ENCODE measurements around the gene PRKCG.
"Not testable (repeated sequence)": the region's sequence is repeated elsewhere in the genome, so short reads cannot be mapped to it uniquely, and the experiment has no call there.

Gene PRKCG

DNA sequence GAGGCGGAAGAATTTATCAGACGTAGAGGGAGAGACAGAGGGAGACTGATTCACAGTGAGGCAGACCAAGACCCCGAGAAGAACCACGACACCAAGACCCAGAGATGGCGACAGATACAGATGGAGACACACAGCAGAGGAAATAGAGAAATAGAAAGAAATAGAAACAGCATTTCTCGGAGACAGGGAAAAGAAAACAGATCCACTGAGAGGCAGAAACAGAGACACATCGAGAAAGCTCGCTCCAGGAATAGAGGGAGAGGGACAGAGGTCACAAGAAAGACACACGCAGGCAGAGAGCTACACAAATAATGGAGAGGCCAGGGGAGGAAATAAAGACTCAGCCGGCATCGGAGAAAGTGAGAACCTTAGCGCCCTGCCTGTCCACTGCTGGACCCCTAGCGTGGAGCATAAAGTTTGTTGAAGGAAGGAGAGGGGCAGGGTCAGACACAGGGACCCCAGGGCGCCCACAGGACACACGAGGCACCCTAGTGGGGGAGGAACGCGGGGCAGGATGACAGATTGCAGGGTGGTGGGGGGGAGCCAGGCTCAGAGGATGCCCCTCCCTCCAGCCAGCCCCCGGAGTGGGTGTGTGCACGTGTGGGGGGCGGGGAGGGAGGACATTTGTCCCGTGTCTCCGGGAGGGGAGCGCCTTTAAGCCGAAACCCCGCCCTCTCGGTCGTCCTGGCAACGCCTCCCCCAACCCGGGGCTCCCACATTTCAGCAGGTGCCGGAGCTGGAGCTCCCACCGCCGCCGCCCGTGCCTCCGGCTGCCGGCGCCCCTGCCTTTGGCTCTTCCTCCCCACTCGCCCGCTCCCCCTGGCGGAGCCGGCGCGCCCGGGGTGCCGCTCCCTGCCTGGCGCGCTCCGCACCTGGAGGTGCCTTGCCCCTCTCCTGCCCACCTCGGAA lies at the start of gene PRKCG:
PRKCG (plus strand) TSS at position 716 of the 909 bp plus-strand sequence. CDS start 298 bp downstream, outside the sequence.
- no peak for FAIRE-seq

DNA sequence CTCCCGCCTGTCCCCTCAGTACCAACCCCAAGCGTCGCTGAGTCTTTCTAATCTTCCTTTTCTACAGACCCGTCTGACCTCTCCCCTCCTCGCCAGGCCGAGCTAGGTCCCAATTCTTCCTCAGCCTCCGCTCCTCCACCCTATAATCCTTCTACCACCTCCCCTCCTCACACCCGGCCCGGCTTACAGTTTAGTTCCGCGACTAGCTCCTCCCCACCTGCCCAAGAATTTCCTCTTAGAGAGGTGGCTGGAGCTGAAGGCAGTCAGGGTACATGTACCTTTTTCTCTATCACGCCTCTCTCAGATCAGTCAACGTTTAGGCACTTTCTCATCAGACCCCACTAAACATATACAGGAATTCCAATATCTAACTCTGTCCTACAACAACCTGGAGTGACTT lies 49.1 kb upstream of the PRKCG start:
- not testable (repeated sequence) for FAIRE-seq

GRCh38 chr19:53838446-53838845 lies 43.6 kb upstream of the PRKCG start:
- FAIRE-seq: not testable (repeated sequence)

GRCh38 chr19:53840241-53840640 lies 41.8 kb upstream of the PRKCG start:
- not testable (repeated sequence) for FAIRE-seq

DNA sequence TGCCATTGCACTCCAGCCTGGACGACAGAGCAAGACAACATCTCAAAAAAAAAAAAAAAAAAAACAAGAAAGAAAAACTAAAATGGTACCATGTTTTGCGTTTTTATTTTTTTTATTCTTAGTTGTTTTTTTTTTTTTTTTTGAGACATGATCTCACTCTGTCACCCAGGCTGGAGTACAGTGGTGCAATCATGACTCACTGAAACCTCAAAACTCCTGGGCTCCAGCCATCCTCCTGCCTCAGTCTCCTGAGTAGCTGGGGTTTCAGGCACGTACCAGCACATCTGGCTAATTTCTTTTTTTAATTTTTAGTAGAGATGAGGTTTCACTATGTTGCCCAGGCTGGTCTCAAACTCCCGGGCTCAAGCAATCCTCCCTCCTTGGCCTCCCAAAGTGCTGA lies 41.1 kb upstream of the PRKCG start:
- FAIRE-seq: not testable (repeated sequence)

DNA sequence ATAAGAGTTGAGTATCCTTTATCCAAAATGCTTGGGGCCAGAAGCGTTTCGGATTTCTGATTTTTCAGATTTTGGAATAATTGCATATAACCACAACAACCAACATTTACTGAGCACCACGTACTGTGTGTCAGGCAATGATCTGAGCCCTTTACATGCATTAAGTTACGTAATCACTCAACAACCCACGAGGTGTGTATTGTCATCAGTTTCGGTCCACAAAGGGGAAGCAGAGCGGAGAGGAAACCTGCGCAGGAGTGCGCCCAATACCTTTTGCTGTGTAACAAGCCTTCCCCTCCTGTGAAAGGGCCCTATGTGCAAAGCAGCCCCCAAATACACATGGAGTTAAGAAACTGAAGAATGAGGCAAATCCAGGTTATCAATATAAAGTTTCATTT lies 37.1 kb upstream of the PRKCG start:
- FAIRE-seq: no peak

DNA sequence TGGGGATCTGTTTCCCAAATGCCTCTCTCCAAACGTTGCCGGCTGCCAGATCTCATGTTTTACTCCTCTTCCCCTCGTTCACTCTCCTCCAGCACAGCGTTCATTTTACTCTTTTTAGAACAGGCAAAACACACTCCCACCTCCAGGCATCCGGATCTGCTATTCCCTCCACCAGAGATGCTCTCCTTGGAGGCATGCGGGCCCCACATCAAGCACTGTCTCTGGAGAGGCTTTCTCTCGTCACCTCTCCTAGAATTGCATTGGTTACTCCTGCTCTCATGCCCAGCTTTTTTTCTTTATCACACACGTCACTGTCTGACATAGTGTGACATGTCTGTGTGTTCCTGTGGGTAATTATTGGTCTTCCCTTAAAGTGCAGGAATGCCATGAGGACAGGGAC lies 34.4 kb upstream of the PRKCG start:
- no peak for FAIRE-seq

- no peak for FAIRE-seq
Measured at GRCh38 chr19:53849237-53849676, 32.7 kb upstream of the PRKCG start.

GRCh38 chr19:53853707-53854106 lies 28.3 kb upstream of the PRKCG start:
- no peak for FAIRE-seq

- no peak for FAIRE-seq
Measured at GRCh38 chr19:53864308-53864836, 17.6 kb upstream of the PRKCG start.

GRCh38 chr19:53865523-53865917 lies 16.5 kb upstream of the PRKCG start:
- FAIRE-seq: no peak

GRCh38 chr19:53865918-53866864 lies 15.8 kb upstream of the PRKCG start:
- FAIRE-seq: no peak

GRCh38 chr19:53866865-53867224 lies 15.2 kb upstream of the PRKCG start:
- no peak for FAIRE-seq

GRCh38 chr19:53867225-53868090 lies 14.5 kb upstream of the PRKCG start, which contains the start of gene MYADM:
MYADM (plus strand) TSS chr19:53867883; CDS start chr19:53873530, 5,647 bp downstream.
- FAIRE-seq: no peak

DNA sequence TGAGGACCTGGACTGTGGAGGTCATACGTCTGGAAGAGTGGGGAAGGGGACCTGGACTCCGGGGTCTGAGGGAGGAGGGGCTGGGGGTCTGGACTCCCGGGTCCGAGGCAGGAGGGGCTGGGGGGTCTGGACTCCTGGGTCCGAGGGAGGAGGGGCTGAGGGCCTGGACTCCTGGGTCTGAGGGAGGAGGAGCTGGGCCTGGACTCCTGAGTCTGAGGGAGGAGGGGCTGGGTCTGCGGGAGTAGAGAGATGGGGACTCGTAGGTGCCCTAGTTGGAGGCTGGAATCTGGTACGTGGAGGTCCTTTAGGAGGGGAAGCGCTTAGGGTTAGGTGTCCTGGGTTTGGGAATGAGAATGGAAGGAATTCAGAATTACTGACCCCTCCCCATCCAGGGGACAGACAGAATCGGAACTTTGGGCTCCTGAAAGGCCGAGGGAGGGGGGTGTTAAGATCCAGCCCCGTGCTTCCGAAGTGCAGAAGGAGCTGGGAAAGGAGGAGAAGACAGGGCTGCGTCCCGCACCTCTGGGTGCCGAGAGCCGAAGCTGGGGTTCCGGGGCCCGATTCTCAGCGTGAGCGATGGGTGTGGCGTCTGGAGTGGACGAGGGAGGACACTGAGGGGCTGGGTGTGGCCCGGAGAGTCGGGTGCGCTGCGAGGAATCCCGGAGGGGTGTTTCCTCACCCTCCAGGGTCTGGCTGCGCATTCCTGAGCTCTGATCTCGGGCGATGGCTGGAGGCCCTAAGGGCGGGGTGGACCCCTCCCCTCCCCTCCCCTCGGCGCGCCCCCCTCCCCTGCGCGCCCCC lies 13.7 kb upstream of the PRKCG start:
- FAIRE-seq: no peak

GRCh38 chr19:53868892-53869804 lies 12.8 kb upstream of the PRKCG start:
- no peak for FAIRE-seq

GRCh38 chr19:53869805-53870484 lies 12.1 kb upstream of the PRKCG start:
- FAIRE-seq: not testable (repeated sequence)

DNA sequence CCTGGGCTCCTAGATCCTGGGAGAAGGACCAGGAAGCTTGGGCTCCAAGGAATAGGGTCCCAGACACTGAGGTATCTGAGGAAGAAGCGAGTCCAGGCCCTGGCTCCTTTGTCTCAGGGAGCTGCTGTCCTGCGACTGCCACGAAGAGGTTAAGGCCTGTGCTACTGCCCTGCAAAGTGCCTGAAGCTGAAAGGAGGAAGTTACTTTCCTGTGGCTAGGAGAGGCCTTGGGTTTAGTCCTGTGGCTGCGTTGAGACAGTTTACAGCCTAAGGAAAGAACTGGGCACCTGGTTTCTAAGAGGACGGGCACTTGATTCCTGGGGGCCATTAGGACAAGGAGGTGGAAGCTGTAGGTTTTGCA lies 11.5 kb upstream of the PRKCG start:
- FAIRE-seq: no peak

DNA sequence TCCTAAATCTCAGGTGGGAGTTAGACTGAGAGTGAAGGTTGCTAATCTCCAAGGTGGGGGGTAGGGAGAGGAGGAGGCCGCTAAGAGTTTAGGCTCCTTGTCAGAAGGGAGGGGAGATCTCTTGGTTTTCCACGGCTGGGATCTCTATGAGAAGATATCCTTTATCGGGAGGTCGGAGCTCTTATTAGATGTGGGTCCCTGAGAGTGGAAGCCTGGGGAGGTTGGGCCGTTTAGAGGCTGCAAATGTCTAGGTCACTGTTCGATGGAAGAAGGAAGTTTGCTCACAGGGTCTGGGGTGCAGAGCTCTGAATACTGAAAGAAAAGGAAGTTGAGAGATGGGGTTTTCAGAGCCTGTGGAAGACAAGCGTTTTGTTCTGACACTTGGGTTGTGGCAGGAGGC lies 10.5 kb upstream of the PRKCG start:
- no peak for FAIRE-seq
